ENCODE measurements around the gene CALHM4.
"Not testable (repeated sequence)": the region's sequence is repeated elsewhere in the genome, so short reads cannot be mapped to it uniquely, and the experiment has no call there.

CALHM4 gene

GRCh38 chr6:116579143-116579542 is 25.6 kb downstream of the CALHM4 start:
- DNase-seq = no peak

- no peak for DNase-seq
Measured at GRCh38 chr6:116580198-116580597, 26.6 kb downstream of the CALHM4 start.

- no peak for DNase-seq
Measured at GRCh38 chr6:116586276-116586675, 32.7 kb downstream of the CALHM4 start.

- DNase-seq = no peak
Measured at GRCh38 chr6:116586738-116587137, 33.2 kb downstream of the CALHM4 start.

- DNase-seq = no peak
Measured at GRCh38 chr6:116595247-116595646, 41.7 kb downstream of the CALHM4 start.

GRCh38 chr6:116596815-116597214 is 43.3 kb downstream of the CALHM4 start:
- no peak for DNase-seq

GRCh38 chr6:116603916-116604315 is 50.4 kb downstream of the CALHM4 start:
- DNase-seq = not testable (repeated sequence)

GRCh38 chr6:116604868-116605267 is 51.3 kb downstream of the CALHM4 start:
- not testable (repeated sequence) for DNase-seq

GRCh38 chr6:116605935-116606334 is 52.4 kb downstream of the CALHM4 start:
- no peak for DNase-seq

Data from suppressor macrophage treated with lipopolysaccharide for 4 hours (primary cell).